OCI-LY1 (cell line): ENCODE data around the gene DCDC2.

ENCODE experiments used
- EZH2 ChIP-seq: fragments of 200-600 bp; sonication (generic), shearing (Covaris generic); IDR thresholded peaks from 2 replicates; pipeline ENCODE4 v1.8.0; 2017; ENCODE audit warnings: borderline replicate concordance, mixed run types, mild to moderate bottlenecking, antibody characterized with exemption, low read length, moderate library complexity, mixed read lengths
- TF ChIP-seq, protein P1 (sequence below): fragments of 200-600 bp; sonication (generic), shearing (Covaris generic); IDR thresholded peaks from 2 replicates; pipeline ENCODE4 v1.5.1; 2017; ENCODE audit warnings: mild to moderate bottlenecking, antibody characterized with exemption, low read length, moderate library complexity, mixed read lengths

DNA sequence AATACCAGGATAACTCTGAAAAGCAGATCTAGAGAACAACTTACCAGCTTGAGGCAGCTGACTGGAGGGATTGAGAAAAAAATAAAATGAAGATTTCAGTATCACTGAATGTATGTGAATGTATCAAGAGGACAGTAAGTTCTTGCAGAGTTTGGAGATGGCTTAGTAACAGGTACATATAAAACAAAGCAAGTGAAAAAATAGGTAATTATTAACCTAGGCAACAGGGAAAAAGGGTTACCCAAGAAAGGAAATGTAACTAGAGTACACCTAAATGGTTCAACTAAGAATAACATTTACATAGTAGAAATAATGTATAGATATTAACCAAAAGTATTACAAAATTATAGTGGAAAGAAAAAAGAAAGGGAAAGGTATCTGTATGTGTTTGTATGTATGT lies 164.5 kb downstream of the DCDC2 start:
- TF ChIP-seq, protein P1, sequence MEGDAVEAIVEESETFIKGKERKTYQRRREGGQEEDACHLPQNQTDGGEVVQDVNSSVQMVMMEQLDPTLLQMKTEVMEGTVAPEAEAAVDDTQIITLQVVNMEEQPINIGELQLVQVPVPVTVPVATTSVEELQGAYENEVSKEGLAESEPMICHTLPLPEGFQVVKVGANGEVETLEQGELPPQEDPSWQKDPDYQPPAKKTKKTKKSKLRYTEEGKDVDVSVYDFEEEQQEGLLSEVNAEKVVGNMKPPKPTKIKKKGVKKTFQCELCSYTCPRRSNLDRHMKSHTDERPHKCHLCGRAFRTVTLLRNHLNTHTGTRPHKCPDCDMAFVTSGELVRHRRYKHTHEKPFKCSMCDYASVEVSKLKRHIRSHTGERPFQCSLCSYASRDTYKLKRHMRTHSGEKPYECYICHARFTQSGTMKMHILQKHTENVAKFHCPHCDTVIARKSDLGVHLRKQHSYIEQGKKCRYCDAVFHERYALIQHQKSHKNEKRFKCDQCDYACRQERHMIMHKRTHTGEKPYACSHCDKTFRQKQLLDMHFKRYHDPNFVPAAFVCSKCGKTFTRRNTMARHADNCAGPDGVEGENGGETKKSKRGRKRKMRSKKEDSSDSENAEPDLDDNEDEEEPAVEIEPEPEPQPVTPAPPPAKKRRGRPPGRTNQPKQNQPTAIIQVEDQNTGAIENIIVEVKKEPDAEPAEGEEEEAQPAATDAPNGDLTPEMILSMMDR: no peak
- TF ChIP-seq EZH2: no peak
